GM21360 (cell line): Measurements from ENCODE around the gene TENM4.
"Not testable (repeated sequence)": the region's sequence is repeated elsewhere in the genome, so short reads cannot be mapped to it uniquely, and the experiment has no call there.

Source experiments
- ATAC-seq: cut with Tn5 transposase; IDR thresholded peaks from one replicate; pipeline ENCODE4 v1.9.1; 2021; ENCODE audit warnings: mild to moderate bottlenecking, moderate library complexity; ENCODE audit not compliant: unreplicated experiment

The TENM4 gene

DNA sequence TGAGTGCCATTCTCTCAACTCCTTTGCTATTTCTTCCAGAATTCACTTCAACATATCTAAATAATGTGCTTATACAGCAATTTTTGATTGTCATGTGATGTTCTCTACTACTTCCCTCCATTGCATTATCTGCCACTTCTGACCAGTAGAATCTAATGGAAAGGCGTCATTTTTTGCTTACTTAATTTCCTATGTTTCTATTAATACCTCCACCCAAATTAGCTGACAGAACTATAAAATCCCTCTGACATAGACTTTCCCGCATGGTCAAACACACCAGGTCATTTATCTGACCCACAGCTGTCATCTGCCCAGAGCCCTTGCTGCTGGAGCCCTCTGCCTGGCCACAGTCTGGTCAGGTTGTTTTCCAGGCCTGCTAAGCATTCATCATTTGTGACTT, 607.6 kb downstream of the TENM4 start:
- ATAC-seq, result no peak

DNA sequence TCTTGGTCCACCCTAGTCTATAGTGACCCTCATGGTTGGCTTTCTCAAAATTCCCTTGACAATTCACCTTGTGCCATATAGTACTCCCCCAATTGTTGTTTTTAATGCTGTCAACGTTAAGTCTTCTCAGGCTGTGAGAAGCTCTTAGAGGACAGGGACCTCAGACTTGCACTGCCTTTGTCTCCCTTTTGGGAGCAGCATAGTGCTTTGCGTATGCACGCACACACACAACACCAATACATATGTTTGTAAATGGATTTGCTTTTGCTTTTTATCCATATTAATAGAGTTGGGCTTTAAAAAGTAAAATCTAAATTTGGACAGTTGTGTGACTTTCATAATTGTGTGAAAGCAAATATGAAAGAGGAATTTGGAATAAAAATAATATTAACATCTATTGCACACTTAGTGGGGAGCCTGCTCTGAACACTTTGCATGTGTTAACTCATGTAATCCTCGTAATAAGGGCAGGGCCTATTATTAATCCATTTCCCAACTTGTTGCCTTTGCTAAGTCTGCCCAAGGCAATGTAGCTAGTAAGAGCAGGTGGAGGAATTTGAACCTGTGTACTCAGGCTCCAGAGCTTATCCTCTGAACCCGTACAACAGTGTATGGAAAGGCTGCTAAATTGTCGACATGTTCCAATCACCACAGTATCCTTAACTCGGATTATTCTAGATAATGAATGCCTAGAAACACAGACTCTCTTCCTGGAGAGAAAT, 608.4 kb downstream of the TENM4 start:
- ATAC-seq, result no peak

DNA sequence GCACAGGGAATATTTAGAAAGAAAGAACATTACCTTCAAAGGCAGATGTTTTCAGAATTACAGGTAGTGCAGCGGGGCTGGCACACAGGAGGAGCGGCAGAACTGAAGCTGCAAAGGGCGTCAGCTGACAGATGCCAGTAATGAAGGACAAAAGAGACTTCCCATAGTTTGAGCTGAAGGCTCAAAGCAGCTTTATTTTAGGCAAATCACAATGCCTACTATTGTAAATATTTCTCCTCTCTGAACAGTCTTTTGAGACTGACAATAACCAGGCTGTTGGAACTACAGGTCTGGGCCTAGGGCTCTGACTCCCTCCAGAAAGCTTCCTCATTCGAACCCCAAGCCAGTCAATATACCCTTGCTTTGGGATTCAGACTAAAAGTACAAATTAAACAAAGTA, 609.3 kb downstream of the TENM4 start:
- no peak for ATAC-seq

DNA sequence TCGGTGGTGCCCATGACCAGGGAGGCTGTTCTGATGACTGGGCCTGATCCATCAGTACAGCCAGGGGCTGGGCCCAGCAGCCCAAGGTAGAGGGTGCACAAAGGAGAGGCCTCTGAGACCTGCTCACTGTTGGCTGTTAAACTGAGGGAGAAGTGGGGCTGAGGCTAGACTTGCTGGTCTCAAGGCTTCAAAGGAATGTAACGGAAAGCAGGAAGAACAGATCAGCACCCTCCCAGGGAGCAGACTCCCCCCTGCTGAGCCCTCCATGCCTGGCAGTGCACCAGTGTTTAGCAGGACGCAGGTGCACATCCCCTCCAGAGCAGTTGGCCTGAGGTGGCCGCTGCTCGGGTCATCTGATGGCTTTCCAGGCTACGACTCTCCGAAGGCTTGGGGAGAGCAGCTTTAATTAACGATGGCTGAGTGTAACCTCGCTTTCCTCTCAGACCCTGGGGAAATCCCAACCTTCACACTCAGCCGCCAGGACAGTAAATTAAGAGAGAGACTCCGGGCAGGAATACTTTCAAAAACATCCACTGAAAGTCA, 610.5 kb downstream of the TENM4 start:
- no peak for ATAC-seq

DNA sequence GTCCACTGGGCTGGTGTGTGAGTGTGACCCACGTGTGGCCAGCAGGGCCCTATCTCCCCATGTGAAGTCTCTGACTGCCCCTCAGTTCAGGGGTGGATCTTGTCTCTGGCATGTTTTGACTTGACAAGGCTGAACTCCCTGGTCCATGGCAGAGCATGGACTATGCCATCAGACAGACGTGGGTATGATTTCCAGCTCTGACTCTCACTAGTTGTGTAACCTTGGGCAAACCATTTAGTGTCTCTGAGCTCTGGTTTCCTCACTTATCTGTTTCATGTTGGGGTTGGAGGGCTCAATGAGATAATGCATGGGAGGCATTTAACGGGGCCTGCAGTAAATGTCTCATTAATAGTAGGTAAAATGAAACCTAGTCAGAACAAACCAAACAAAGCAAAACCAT, 611.7 kb downstream of the TENM4 start:
- ATAC-seq, result no peak

DNA sequence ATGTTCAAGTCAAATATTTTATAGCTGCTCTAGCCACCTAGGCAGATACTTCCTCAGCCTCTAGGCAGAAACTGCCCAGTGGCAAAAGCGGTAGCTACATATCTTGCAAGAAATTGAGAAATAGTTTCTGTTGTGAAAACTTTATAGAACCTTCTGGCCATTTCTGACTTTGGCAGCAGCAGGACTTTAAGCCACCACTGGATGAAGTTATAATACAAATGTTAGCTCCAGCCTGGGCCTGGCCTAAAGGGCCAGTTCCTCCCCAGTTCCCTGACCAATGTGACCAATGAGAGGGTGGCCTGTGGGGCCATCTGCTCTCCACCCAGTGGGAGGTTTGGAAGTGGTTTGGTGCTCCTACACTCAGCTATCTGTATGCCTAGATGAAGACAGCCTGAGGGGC, 612.2 kb downstream of the TENM4 start:
- ATAC-seq, result no peak

DNA sequence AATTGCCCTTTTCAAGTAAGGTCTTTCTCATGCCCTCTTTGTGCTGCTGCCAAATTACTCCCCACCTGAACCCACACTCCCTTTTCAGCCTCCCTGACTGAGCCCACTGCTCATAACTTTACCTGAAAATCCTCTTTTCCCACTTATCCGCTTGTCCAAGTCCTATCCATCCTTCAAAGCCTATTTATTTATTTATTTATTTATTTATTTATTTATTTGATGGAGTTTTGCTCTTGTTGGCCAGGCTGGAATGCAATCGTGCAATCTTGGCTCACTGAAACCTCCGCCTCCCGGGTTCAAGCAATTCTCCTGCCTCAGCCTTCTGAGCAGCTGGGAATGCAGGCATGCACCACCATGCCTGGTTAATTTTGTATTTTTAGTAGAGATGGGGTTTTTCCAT, 613.5 kb downstream of the TENM4 start:
- not testable (repeated sequence) for ATAC-seq

DNA sequence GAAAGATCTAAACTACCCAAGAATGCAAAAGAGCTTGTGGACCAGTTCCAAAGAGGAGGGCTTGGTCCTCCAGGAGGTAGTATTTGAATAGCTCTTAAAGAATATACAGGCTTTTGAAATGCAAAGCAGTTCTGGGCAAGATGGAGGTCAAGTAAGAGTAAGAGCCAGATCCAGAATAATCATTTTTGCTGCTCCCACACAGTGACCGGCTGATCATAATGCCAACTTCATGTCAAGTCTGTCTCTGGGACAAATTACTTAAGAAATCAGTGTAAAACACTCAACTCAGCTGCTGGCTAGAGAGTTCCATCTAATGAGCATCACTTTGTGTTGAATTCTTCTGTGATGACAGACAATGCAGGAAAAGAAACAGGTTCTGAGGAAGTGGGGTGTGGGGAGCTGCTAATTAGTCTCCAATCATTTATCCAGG, 615.2 kb downstream of the TENM4 start:
- ATAC-seq, result no peak

DNA sequence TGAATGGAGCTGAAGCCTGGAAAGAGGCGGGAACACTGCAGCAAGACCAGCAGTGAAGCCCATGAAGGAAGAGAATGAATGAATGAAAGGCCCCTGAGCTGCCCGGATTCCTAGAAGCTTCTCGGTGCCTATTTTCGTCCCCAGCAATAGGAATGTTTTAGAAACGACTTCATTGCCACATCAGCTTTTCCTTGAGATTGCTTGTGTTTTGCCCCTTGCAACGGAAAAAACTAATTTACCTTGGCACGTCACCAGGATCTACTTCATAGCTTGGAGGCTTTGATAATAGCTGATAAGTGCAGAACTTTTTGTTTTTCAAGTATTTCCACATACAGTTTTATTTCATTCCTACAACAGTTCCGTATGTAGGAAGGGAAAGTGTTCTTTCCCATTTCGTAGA, 617.2 kb downstream of the TENM4 start:
- ATAC-seq, result no peak

DNA sequence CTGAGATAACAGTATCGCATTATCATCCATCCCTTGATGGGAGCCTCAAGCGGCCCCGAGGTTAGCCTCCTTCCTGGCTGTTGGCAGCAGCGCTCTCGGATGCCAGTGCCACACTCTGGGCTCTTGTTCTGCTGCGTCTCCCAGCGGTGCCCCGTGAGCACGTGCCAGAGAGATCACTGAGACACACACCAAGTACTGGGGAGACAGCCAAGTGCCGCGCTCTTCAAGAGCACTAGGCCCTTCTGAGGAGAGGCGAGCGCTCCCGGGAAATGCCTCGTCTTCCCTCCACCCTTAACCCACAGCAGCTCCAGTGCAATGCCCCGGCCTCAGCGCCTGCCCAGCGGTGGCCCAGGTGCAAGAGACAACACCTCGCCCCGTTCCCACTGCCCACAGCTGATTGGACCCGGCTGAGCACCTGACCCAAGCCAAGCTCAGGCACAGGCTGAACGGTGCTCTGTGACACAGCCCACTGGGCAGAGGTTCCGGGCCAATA, 617.9 kb downstream of the TENM4 start:
- no peak for ATAC-seq

DNA sequence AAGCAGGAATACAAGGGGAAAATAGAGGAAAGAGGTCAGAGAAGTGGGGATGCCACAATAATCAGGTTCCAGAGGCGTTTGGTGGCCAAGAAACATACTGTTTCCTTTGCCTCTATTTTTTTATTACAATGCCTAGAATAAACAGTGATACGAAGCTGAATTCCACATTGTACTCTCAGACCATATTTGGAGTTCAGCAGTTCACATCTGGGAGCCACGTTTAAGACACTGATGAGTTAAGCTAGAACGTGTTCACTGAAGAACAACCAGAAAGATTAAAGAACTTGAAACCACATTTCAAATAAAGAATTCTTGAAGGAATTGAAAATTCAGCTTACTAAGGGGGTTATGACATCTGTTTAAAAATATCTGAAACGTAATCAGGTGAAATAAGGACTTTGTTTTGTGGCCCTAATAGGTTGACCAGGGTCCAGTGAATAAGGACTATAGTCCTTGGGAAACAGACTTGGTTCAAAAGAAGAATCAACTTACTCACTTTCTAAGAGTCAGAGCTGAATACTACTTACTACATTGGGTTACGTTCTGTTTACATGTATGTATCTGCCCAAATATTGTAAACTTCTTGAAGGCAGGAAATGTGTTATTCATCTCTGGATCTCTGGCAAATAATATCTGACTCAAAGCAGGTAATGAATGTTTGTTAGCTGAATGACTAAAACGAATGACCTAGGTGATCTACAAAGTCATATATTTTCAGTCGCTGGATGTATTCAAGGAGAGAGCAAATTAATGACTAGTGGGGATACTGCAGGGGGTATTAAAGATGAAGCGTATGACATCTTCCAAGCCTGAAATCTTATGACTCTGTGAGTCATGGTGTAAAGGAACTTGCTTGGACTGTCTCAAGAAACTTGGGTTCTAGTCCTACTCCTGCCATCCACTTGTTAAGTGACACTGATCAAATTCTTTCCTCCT, 619.2 kb downstream of the TENM4 start:
- no peak for ATAC-seq

DNA sequence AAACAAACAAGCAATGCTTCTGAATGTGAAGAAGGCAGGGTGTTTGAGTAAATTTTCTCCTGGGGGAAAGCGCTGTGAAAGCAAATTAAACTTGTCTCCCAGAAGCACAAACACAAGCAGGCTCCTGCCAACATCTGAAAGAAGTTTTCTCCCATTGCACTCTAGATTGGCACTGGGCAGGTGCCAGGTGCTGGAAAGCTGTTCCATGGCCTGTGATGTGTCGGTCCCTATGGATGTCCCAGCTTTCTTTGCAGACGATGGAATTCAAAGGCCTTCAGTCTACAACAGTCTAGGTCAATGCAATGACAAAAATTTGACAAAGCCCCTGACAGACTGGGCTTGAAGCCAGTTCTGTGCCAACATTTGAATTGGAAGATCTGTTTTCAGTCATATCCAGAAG, 620.1 kb downstream of the TENM4 start:
- no peak for ATAC-seq

DNA sequence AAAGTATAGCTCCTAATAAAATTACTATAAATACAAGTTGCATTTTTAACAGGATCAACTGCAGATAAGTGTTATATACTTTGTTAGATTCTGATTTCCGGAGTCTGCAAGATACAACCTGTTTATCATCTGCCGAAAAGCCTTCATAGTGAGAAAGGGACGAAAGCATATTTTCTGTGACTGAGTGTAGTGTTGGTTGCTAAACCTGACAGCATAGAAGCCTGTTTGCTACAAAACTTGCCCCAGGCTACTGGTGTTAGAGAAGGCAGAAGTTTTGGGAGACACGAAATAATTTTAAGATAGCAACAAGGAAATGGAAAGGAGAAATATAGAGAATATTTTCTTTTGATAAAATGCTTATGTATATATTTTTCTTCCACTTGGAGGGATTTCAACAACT, 622.6 kb downstream of the TENM4 start:
- ATAC-seq, result no peak

DNA sequence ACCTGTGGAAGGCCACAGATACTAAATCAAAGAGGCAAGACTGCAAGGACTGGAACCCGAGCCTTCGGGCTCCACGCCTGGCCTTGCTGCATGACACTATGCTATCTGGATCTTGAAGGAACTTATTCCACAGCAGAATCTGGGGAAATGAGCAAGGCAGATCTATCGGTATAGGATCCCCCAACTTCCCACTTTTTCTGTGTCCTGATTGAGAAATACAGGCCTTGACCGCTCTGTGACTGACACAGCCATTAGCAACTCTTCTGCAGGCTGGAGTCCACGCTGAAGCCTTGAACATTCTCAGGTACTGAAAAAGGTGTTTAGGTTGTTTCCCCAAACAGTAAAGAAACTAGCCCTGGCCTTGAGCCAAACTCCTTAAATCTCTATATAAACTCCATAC, 625.0 kb downstream of the TENM4 start:
- no peak for ATAC-seq

DNA sequence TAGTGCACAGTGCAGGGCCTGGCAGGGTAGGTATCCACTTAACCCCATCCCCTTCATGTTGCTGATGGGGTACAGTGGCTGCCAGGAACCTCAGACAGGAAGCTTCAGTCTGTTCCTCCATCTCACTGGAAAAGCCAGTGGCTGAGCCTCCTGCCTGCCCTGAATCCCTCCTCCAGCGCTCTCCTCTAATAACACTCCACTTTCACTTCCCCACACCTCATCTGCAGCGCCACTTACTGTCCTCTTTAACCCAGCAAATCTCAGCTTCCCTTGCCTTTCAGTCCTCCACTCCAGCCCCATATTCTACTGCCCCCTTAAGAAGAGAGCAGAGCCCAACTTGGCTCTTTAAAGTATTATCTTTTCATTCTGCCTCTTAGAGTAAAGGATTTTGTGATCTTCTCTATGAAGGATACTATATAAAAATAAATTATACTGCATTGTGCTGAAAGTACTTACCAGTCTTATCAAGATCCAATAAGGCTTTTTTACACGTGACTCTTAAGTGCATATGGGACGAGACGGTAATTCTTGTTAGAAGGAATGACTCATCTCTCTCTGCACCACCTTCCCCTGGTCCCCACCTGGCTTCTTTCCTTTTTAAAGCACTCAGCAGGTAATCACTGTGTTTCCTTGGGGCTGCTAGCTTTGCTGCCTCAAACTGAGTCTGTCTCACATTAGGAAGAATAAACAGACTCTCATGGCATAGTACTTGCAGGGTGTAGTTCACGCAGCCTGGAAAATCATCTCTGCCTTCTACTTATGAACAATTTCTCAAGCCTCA, 628.1 kb downstream of the TENM4 start:
- no peak for ATAC-seq

DNA sequence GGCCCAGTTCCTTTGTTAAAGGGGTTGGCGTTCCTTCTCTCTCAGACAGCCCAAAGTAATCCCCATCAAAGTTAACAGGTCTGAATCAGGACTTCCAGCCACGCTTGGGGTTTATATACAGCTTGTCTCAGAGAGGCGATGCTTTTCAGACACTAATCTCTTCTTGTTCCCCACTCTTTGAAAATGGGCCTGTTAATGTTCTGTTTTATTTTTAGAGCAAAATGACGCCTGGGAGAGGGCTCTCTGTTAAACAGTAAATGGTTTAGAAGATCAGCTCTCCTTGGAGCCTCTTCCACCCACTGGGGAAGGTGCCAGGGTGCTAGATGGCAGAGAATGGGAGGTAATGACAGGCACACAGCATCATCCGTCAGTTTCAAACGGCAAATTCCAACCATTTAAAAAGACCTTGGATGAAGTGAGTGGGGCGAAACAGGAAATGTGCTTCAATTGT, 630.2 kb downstream of the TENM4 start:
- no peak for ATAC-seq

DNA sequence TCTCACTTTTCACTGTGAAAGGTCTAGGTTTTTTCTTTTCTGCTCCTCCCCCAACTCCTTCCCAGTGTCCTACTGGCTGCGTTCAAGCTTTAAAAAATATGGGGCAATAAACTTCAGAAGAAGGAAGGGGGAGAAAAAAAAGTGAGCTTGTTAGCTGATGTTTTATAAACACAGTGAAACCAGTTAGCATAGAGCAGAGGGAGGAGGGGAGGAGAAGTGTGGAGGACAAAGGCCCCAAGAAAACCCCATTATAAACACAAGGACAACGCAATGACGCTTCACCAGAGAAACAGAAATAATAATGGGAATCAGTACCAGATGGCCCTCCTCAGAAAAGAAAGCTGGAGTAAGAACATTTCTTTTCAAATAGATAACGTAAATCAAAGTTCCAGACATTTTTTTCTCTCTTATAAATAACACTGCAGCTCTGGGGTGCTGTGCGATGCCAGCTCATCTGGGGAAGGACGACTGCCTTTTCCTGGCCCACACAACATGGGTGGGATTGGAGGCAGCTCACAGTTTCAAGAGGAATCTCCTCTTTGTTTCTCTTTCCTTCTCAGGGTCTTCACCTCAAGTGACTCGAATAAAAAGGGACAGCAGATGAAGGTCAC, 630.8 kb downstream of the TENM4 start:
- ATAC-seq, result no peak

DNA sequence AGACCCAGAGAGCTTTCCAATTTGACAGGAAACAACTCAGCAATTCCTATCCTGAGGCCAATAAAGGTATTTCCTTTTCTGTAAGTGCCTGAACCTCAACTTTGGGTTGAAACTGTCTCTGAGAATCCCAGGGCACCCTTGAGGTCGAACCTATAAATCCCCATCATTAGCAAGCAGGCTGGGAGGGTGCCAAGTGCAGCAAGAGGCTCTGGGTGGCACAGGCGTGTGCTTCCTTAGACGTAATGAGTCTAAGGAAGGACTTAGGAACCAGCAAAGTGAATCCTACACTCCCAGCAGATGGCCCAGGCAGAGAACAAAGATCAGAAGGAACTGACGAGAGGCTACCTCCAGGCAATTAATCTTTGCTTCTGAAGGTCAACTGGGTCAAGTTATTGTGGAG, 631.9 kb downstream of the TENM4 start:
- no peak for ATAC-seq

DNA sequence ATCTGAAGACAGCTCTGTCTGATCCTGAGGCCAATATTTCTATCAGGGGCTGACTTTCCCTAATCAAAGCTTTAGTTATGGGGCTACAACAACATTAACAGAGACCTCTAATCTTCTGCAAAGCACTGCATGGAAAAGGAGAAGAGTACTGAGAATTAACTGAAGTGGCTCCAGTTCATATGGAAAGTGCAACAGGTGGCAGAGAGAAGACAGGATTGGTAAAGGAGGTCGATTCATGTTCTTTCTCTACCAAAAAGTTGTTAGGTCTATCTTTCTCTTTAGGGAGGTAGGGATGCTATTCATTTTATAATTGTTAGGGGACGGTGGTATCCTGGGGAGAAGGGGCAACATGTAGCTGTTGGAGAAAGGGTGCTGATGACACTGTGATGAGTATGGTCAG, 633.5 kb downstream of the TENM4 start:
- no peak for ATAC-seq

DNA sequence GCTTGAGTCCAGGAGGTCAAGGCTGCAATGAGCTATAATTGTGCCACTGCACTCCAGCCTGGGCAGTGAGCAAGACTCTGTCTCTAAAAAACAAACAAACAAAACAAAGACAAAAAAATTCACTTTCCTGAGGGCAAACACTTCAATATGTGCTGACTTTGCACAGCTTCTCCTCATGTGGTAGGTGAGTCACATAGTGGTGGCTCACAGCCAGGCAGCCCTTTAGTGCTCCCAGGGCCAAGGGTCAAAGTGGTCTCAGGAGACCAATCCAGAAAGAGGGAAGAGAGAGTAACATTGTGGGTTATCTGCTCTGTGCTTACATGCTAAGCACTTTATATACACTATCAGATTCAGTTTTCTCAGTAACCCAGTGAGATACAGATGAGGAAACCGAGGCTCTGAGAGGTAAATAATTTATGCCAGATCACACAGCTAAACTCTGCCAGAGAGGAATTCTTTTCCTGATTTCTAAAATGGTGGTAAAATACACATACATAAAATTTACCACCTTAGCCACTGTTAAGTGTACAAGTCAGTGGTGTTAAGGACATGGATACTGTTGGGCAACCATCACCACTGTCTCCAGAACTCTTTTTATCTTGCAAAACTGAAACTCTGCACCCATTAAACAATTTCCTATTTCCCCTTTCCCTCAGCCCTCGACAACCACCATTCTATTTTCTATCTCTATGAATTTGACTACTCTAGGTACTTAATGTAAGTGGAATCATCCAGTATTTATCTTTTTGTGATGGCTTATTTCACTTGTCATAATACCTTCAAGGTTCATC, 634.4 kb downstream of the TENM4 start:
- no peak for ATAC-seq
